ENCODE data around the gene SMARCD1. TPM values are rescaled to one million over a fixed set of nuclear protein-coding genes. Genes with fewer than 3 reads are reported as not detected.

The SMARCD1 gene
- total RNA-seq, 1 experiment from 2014 or later = 79.7 TPM

DNA sequence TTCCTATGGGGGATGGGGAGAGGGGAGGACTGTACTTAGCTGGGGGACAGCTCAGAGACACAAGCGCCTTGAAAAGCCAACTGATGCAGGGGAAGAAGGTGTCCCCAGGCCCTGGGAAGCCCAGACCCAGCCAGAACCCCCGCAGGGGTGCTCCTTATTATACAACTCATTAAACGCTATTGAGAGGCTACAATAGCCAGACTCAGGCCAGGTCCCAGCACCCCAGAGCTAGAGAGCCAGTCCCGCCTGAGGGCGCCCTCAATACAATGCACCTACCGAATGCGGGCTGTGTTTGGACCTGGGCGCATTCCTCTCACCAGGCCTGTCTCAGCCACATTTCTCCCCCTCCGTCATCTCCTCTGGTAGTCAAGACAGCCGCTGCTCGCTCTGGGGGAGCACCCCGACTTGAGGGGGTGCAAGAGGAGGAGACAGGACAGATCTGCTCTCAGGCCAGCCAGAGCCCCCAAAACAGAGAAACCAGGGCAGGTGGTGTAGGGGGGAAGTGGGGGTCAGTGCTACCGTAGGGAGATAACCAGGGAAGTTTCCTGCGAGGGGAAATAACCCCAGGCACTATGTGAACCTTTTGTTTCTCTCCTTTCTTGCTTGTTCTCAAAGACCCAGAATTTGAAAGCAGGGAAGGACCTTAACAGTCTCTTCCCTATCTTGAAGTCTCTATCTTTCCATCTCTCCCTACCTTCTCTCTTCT, 33.9 kb upstream of the SMARCD1 start:
- no peaks in the 10 kb centered on the region for H3K9me3 ChIP-seq (replicated peaks)
- DNase-seq = no peak
- no peak overlapping the region for H3K4me3 ChIP-seq
- H3K4me1 ChIP-seq = peaks cover 8% of the 10 kb centered on the region; the same call in 1 of the 2 replicates
- H3K36me3 ChIP-seq = no peaks in the 10 kb centered on the region
- H3K27ac ChIP-seq = no peak overlapping the region
- peaks cover 18% of the 10 kb centered on the region; the same call in 1 of the 2 replicates for H3K27me3 ChIP-seq

DNA sequence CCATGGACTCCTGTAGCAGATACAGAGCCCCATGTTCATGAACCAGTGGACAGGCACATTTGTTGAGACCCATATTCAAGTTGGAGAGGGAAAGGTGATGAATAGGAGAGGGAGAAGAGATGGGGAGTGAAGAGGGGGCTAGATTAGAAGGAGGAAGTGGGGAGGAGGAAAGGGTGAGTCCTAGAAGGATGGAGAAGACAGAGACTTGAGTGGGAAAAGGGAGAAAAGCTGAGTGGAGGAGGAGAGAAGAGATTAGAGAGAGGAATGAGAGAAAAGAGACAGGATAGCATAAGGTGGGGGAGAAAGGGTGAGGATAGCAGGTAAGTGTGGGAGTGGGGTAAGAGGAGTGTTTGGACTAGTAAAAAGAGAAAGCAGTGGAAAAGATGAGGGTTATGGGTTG, 32.6 kb upstream of the SMARCD1 start:
- Histone ChIP-seq H3K4me1 (peaks cover 14% of the 10 kb centered on the region; the same call in 1 of the 2 replicates), H3K27me3 (peaks cover 15% of the 10 kb centered on the region; the same call in 1 of the 2 replicates), H3K9me3 (replicated peaks) (no peaks in the 10 kb centered on the region), H3K36me3 (no peaks in the 10 kb centered on the region), H3K27ac (no peak overlapping the region), H3K4me3 (no peak overlapping the region)
- no peak for DNase-seq

DNA sequence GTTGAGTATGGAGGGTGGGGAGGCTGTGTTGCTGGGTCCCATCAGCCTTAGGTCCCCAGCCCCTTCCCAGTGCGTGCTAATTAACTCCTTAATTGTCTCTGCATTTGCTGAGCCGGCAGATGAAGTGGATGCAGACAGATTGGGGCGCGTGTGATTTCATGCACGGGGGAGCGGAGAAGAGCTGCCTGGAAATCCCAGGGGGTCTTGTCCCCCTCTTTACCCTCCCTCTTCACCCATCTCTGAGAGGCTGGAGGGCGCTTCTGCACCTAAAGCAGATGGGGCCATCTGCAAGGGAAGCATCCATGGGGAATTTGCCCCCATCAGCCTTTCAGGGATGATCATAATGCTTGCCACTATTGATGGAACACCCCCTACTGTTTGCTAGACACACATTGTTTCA, 32.2 kb upstream of the SMARCD1 start:
- no peak overlapping the region for H3K27ac ChIP-seq
- DNase-seq = no peak
- peaks cover 13% of the 10 kb centered on the region; the same call in 1 of the 2 replicates for H3K27me3 ChIP-seq
- no peak overlapping the region for H3K4me3 ChIP-seq
- H3K9me3 ChIP-seq (replicated peaks) = no peaks in the 10 kb centered on the region
- H3K36me3 ChIP-seq = no peaks in the 10 kb centered on the region
- H3K4me1 ChIP-seq = peaks cover 14% of the 10 kb centered on the region; the same call in 1 of the 2 replicates

GRCh38 chr12:50053583-50053982, 31.6 kb upstream of the SMARCD1 start:
- Histone ChIP-seq H3K36me3 (no peaks in the 10 kb centered on the region), H3K27me3 (peaks cover 13% of the 10 kb centered on the region; the same call in 1 of the 2 replicates), H3K27ac (no peak overlapping the region), H3K4me1 (peaks cover 14% of the 10 kb centered on the region; the same call in 1 of the 2 replicates), H3K4me3 (no peak overlapping the region), H3K9me3 (replicated peaks) (no peaks in the 10 kb centered on the region)
- no peak for DNase-seq

DNA sequence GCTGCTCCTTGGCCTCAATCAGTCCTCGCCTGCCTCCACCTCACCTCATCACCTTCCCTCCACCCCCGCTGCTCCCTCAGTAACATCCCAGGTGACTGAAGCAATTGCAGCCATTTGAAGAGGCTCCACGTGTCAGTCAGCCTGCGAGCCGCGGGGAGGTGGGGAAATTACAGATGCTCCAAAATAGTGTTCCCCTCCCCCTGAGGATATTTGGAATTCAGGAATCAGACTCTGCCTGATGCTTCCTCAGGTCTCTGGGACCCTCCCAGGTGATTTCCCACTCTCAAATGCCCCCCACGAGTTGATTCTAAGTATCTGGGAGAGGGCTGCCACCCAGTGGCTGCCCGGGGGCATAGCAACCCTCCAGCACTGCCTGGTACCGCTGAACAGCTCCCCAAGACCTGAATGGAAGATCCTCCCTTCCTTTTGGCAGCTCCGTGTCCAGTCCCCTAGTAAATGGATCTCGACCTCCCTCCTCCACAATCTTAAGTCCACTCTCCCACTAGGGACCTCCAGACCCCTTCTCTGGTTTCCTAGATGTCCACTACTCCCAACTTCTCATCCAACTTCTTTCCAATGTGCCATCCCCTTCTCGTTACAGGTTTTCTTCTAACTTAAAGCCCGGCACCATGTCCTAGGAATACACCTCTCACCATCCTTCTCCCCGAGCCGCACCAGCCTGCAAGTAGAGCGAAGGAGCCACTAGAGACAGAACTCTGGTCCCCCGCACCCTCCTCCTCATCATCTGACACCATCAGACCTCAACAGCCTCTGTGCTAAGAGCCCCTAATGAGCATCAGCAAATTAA, 29.1 kb upstream of the SMARCD1 start:
- Histone ChIP-seq H3K4me3 (no peak overlapping the region), H3K27me3 (peaks cover 10% of the 10 kb centered on the region; the same call in 1 of the 2 replicates), H3K9me3 (replicated peaks) (no peaks in the 10 kb centered on the region), H3K27ac (no peak overlapping the region), H3K36me3 (no peaks in the 10 kb centered on the region), H3K4me1 (peaks cover 10% of the 10 kb centered on the region; the same call in 1 of the 2 replicates)
- DNase-seq = peak; percentile 59 to 75

DNA sequence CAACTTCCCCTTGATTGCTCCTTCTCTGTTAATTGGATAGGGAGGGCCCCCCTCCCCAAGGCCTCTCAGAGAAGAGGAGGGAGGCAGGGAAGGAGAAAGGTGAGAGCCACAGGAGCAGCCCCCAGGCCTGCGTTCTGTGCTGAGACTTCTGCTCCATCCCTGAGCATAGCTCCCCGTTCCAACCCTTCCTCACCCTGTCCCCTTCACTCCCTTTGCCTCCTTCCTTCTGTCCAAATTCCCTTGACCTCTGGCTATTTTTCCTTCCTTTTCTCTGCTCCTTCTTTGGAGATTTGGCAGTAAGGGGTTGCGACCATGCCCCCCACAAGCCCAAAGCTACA, 28.5 kb upstream of the SMARCD1 start:
- Histone ChIP-seq H3K27ac (no peak overlapping the region), H3K4me1 (peaks cover 7% of the 10 kb centered on the region; the same call in 1 of the 2 replicates), H3K27me3 (peaks cover 6% of the 10 kb centered on the region; the same call in 1 of the 2 replicates), H3K36me3 (no peaks in the 10 kb centered on the region), H3K4me3 (peak overlapping the region; percentile 83), H3K9me3 (replicated peaks) (no peaks in the 10 kb centered on the region)
- DNase-seq = no peak

DNA sequence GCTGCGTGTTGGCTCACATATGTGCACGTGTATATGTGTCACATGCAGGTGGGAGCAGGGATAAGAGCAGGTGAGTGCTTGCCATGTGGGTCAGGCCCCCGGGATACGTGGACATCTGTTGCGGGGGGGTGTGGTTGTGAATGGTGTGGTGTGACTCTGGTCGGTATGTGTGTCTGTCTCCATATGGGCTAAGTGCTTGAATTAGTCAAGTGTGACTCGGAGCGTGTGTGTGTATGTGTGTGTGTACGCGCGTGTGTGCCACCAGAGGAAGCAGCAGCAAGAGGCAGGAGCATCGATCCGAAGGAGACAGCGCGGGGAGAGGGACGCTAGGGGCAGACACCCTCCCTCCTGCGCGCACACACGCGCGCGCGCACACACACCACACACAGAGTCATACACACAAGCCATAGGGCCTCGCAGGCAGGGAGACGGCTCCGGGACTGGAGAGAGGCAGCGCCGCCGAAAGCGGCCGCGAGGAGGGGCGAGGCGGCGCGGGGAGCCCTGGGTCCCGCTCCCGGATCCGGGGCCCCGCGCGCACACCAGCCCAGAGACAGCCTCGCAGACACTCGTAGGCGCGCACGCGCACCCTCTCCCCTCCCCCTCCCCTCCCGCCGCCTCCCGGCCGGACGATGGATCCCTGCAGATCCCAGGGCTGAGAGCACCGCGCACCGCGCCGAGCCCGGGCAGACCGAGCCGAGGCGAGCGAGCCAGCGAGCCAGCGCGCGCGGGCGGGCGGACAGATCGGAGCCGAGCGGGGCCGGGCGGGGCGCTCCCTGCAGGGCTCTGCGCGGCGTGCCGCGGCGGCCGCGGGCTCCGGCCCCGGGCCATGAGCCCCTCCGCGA, 27.9 kb upstream of the SMARCD1 start, which contains the start of gene ASIC1:
Gene ASIC1 (plus strand): TSS at position 597 of the 842 bp plus-strand sequence. CDS start 1,171 bp downstream, outside the sequence.
- no peaks in the 10 kb centered on the region for H3K9me3 ChIP-seq (replicated peaks)
- peak within 1 kb of the TSS; percentile 83 for H3K4me3 ChIP-seq
- peak; percentile 80 to 84 for DNase-seq
- H3K4me1 ChIP-seq = peaks cover 11% of the 10 kb centered on the region
- H3K27ac ChIP-seq = no peak within 1 kb of the TSS
- 0 out of 2 replicates have a peak, but pooled peaks cover 4% of the 10 kb centered on the region for H3K27me3 ChIP-seq
- no peaks in the 10 kb centered on the region for H3K36me3 ChIP-seq

GRCh38 chr12:50057896-50058670, 27.1 kb upstream of the SMARCD1 start:
- no peak overlapping the region for H3K27ac ChIP-seq
- peaks cover 20% of the 10 kb centered on the region for H3K4me1 ChIP-seq
- H3K4me3 ChIP-seq = peak overlapping the region; percentile 83
- peak in 1 of 2 experiments; percentile 25 for DNase-seq
- H3K27me3 ChIP-seq = 0 out of 2 replicates have a peak, but pooled peaks cover 4% of the 10 kb centered on the region
- no peaks in the 10 kb centered on the region for H3K9me3 ChIP-seq (replicated peaks)
- H3K36me3 ChIP-seq = no peaks in the 10 kb centered on the region

DNA sequence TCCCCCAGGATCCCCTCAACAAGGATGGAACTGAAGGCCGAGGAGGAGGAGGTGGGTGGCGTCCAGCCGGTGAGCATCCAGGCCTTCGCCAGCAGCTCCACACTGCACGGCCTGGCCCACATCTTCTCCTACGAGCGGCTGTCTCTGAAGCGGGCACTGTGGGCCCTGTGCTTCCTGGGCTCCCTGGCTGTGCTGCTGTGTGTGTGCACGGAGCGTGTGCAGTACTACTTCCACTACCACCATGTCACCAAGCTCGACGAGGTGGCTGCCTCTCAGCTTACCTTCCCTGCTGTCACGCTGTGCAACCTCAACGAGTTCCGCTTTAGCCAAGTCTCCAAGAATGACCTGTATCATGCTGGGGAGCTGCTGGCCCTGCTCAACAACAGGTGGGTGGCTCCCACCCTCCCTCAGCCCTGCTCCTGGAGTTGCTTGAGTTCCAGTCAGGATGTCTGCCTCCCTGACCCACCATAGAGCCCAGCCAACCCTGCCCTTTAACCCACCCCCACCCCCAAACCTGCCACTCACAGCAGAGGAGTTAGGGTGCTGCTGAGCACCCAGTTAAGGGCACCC, 26.3 kb upstream of the SMARCD1 start:
- Histone ChIP-seq H3K27ac (no peak overlapping the region), H3K4me1 (peaks cover 27% of the 10 kb centered on the region), H3K9me3 (replicated peaks) (no peaks in the 10 kb centered on the region), H3K4me3 (no peak overlapping the region), H3K36me3 (no peaks in the 10 kb centered on the region), H3K27me3 (0 out of 2 replicates have a peak, but pooled peaks cover 4% of the 10 kb centered on the region)
- no peak for DNase-seq

GRCh38 chr12:50059440-50060119, 25.6 kb upstream of the SMARCD1 start:
- Histone ChIP-seq H3K9me3 (replicated peaks) (no peaks in the 10 kb centered on the region), H3K27me3 (0 out of 2 replicates have a peak, but pooled peaks cover 4% of the 10 kb centered on the region), H3K27ac (no peak overlapping the region), H3K36me3 (no peaks in the 10 kb centered on the region), H3K4me3 (no peak overlapping the region), H3K4me1 (peaks cover 28% of the 10 kb centered on the region)
- no peak for DNase-seq

DNA sequence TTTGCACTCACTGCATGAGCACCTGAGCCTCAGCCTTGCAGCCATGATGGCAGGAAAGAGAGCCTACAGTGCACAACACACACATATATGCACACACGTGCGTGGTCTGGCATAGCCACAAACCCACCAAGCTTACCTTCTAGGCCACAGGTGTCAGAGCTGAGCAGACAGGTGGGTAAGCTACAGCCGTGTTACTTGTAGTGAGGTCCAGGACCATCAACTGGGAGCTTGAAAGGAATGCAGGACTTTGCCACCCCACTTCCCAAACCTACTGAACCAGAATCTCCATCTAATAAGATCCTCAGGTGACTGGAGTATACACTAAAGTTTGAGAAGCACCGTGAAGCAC, 25.0 kb upstream of the SMARCD1 start:
- no peaks in the 10 kb centered on the region for H3K9me3 ChIP-seq (replicated peaks)
- H3K27me3 ChIP-seq = 0 out of 2 replicates have a peak, but pooled peaks cover 4% of the 10 kb centered on the region
- peaks cover 28% of the 10 kb centered on the region for H3K4me1 ChIP-seq
- H3K36me3 ChIP-seq = no peaks in the 10 kb centered on the region
- DNase-seq = no peak
- H3K4me3 ChIP-seq = no peak overlapping the region
- no peak overlapping the region for H3K27ac ChIP-seq

GRCh38 chr12:50061171-50061570, 24.0 kb upstream of the SMARCD1 start:
- no peak overlapping the region for H3K27ac ChIP-seq
- peaks cover 33% of the 10 kb centered on the region for H3K4me1 ChIP-seq
- no peak for DNase-seq
- H3K9me3 ChIP-seq (replicated peaks) = no peaks in the 10 kb centered on the region
- no peak overlapping the region for H3K4me3 ChIP-seq
- H3K27me3 ChIP-seq = 0 out of 2 replicates have a peak, but pooled peaks cover 3% of the 10 kb centered on the region
- H3K36me3 ChIP-seq = no peaks in the 10 kb centered on the region

Data from SJCRH30 (cell line).